Heart right ventricle (tissue), 16 donors: ENCODE measurements around the gene MAF. TPM values are rescaled to one million over a fixed set of nuclear protein-coding genes. Genes with fewer than 3 reads are reported as not detected.

Experiments
- ATAC-seq, 8 donors: fragments of 200-7000 bp; cut with Tn5 transposase; one replicate each; pipeline ENCODE4 v1.9.1; 2020; ENCODE audit warnings: mild to moderate bottlenecking in 8 of 8, moderate library complexity in 8 of 8, moderate number of reproducible peaks in 1 of 8
- DNase-seq, 2 donors: peaks; one replicate each; pipeline ENCODE4 v3.0.0-alpha.2; 2020
- H3K27ac ChIP-seq, 10 donors: fragments of 200-600 bp; sonication (generic) in 2 of 10; one replicate each; pipeline versions ENCODE4 v1.5.0 to v1.8.0; 2020 to 2022; ENCODE audit warnings: mild to moderate bottlenecking in 3 of 10
- H3K27me3 ChIP-seq, 7 donors: fragments of 200-600 bp; one replicate each; pipeline ENCODE4 v1.8.0; 2021 to 2022; ENCODE audit warnings: mild to moderate bottlenecking in 2 of 7
- H3K36me3 ChIP-seq, 9 donors: fragments of 200-600 bp; sonication (generic) in 1 of 9; one replicate each; pipeline versions ENCODE4 v1.5.0 to v1.8.0; 2020 to 2022; ENCODE audit warnings: mild to moderate bottlenecking in 2 of 9
- H3K4me1 ChIP-seq, 9 donors: fragments of 200-600 bp; sonication (generic) in 1 of 9; one replicate each; pipeline versions ENCODE4 v1.5.0 to v1.8.0; 2020 to 2022; ENCODE audit warnings: mild to moderate bottlenecking in 4 of 9
- H3K4me3 ChIP-seq, 10 donors: fragments of 200-600 bp; sonication (generic) in 2 of 10; one replicate each; pipeline versions ENCODE4 v1.5.0 to v1.8.0; 2020 to 2022; ENCODE audit warnings: mild to moderate bottlenecking in 7 of 10, moderate library complexity in 2 of 10
- H3K9me3 ChIP-seq, 11 donors: fragments of 200-600 bp in 10 of 11; sonication (generic) in 2 of 11; one replicate each; pipeline versions ENCODE4 v1.5.0 to v1.8.0; 2013 to 2022; ENCODE audit warnings: mild to moderate bottlenecking in 2 of 11, control low read depth in 1 of 11, moderate library complexity in 1 of 11
- WGBS, 2 donors: extraction: QIAGEN DNeasy Blood & Tissue Kit; methylation state at CpG; one replicate each; pipeline ENCODE4 v1.1.7; 2013; ENCODE audit warnings: inconsistent platforms in 1 of 2; 5-methylcytosine and 5-hydroxymethylcytosine counted together
- intact Hi-C, 10 donors: fragments of 100-400 bp; cut with DNase I; formaldehyde crosslinking; loops; one replicate each; pipeline versions ENCODE4 v1.11.1 to v1.14.2; 2022
- polyA plus RNA-seq, 2 donors: library from polyadenylated mRNA; stranded (reverse); fragments of 200-250 nt; gene quantifications; one replicate each; pipeline ENCODE4 v1.2.3, GENCODE V29; 2013
- total RNA-seq, 10 donors: library from RNA; stranded (reverse); fragmentation: NEBNext Ultra II Directional in 3 of 10; extraction: Animal tissue kit (Norgen Biotek cat#: 25700) in 3 of 10; gene quantifications; one replicate each; pipeline versions ENCODE4 v1.2.1 to v1.2.4, GENCODE V29; 2021 to 2023
- TF ChIP-seq, protein P1 (sequence below), 9 donors: fragments of 200-600 bp; sonication (generic) in 2 of 9; IDR thresholded peaks; one replicate each; pipeline versions ENCODE4 v1.5.0 to v1.8.0; 2021 to 2022; ENCODE audit warnings: antibody characterized with exemption in 9 of 9, mild to moderate bottlenecking in 5 of 9, moderate library complexity in 1 of 9
- donor health status: Arrhythmogenic right ventricular cardiomyopathy.
- donor health status: ischemic (EF 13 %, LVEDD 7.1; RV severe dilation, severe dysfunction).
- donor health status: healthy with polysubstance abuse.
- donor health status: DM: no; HTN: yes; CAD: no.
- donor health status: DM: no; HTN: no; CAD: no.
- donor health status: ischemic (EF 25% LVEDD 6.9; RV normal size, moderate dysfunction).
- donor health status: ischemic (EF 25% LVEDD 5.7; RV mildly dilated, moderate dysfunction).
- donor health status: healthy.
- donor health status: DM: yes; HTN: yes; CAD: no.
- donor health status: Ischemic cardiomyopathy.
- donor health status: ischemic (EF 35%, LVEDD 5.7; RV mildly dilated, moderate dysfunction).
- donor health status: nonischemic (EF 11% LVEDD 7.7; RV severe dilation, severe dysfunction).
- donor health status: DM: yes; HTN: yes; CAD: no.
- donor health status: PGD.
- donor health status: ischemic (EF 29% LVEDD 5.4; RV normal size, mild dysfunction).
- donor health status: nonischemic (EF 23%, LVEDD 6.1; RV moderate dilation, normal function).

MAF gene
- total and polyA plus RNA-seq, 12 donors = 2.8 to 40.3 (median 7.7) TPM

DNA sequence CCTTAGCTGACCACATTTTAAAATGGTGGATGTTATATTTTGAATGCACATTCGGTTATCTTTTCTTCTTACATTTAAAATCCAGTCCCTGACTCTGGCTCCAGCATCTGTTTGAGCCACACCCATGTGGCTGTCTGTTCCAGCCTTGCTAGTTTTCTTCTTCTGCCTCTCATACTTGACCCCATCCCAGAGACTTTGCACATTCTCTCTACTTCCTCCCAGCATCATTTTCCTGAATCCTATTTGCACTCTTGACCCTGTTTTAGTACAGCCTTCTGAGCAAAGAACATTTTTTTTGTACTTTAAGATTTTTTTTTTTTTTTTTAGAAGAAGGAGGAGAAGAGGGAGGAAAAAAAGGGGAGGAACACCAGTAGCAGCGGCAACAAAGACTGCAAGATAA is 23.3 kb upstream of the MAF start:
- TF ChIP-seq, protein P1, sequence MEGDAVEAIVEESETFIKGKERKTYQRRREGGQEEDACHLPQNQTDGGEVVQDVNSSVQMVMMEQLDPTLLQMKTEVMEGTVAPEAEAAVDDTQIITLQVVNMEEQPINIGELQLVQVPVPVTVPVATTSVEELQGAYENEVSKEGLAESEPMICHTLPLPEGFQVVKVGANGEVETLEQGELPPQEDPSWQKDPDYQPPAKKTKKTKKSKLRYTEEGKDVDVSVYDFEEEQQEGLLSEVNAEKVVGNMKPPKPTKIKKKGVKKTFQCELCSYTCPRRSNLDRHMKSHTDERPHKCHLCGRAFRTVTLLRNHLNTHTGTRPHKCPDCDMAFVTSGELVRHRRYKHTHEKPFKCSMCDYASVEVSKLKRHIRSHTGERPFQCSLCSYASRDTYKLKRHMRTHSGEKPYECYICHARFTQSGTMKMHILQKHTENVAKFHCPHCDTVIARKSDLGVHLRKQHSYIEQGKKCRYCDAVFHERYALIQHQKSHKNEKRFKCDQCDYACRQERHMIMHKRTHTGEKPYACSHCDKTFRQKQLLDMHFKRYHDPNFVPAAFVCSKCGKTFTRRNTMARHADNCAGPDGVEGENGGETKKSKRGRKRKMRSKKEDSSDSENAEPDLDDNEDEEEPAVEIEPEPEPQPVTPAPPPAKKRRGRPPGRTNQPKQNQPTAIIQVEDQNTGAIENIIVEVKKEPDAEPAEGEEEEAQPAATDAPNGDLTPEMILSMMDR (IDR thresholded peaks at IDR 0.05) = no peak
- 73% methylated on average over 2 of the region's 2 CpGs for whole genome bisulfite sequencing, 2 donors
- Histone ChIP-seq H3K27ac (no peak overlapping the region), H3K4me1 (no peaks in the 10 kb centered on the region), H3K4me3 (no peak overlapping the region), H3K36me3 (no peaks in the 10 kb centered on the region), H3K27me3 (peaks cover 0 to 23% (median 10%) of the 10 kb centered on the region in 7 donors), H3K9me3 (no peaks in the 10 kb centered on the region)
- DNase-seq (no peak), ATAC-seq (peak in 1 of 8 donors; percentile 27)
- intact Hi-C loops = no loop called here

DNA sequence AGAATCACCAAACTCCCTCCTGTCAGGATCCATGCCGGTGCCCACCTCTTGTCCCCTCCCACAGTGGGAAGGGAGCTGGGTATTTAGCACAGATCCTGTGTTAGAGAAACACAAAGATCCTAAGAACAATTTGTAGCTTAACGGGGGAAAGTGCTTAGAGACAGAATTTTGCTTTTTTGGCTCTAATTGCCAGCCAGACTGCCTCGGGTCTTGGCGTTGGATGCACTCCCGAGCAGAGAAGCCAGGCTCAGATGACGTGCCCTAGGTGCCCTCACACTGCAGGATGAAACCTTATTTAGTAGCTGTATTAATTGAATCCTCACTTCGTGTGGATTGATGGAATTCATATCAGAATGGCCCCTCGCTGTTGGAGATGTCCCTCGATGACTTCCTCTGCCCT is 22.5 kb upstream of the MAF start:
- H3K4me3 ChIP-seq = no peak overlapping the region
- WGBS, 2 donors = 83 to 84% methylated on average over 9 of the region's 9 CpGs
- no peaks in the 10 kb centered on the region for H3K36me3 ChIP-seq
- H3K27me3 ChIP-seq = peaks cover 0 to 23% (median 10%) of the 10 kb centered on the region in 7 donors
- no peaks in the 10 kb centered on the region for H3K9me3 ChIP-seq
- no peaks in the 10 kb centered on the region for H3K4me1 ChIP-seq
- TF ChIP-seq, protein P1 (IDR thresholded peaks at IDR 0.05) = no peak
- no peak overlapping the region for H3K27ac ChIP-seq
- intact Hi-C loops = no loop called here
- ATAC-seq (no peak), DNase-seq (no peak)

DNA sequence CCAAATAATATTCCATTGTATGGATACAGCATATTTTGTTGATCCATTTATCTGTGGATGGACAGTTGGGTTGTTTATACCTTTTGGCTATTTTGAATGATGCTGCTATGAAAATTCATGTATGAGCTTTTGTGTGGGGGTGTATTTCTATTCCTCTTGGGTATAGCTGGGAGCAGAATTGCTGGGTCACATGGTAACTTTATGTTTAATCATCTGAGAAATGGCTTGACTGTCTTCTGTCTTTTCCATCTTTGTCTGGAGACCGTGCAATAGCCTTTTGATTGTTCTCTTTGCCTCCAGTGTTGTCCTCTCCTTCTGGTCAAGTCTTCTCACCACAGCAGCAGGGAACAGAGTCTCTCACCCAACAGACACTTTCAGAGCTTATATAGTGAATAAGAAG is 20.5 kb upstream of the MAF start:
- DNase-seq = no peak
- intact Hi-C loops = no loop called here
- no peak for ATAC-seq
- Histone ChIP-seq H3K27me3 (peaks cover 0 to 17% (median 7%) of the 10 kb centered on the region in 7 donors), H3K36me3 (no peaks in the 10 kb centered on the region), H3K9me3 (no peaks in the 10 kb centered on the region), H3K4me3 (no peak overlapping the region), H3K27ac (no peak overlapping the region), H3K4me1 (no peaks in the 10 kb centered on the region)
- TF ChIP-seq, protein P1 (IDR thresholded peaks at IDR 0.05) = no peak
- WGBS, 2 donors = 81 to 88% methylated on average over 1 of the region's 1 CpG

DNA sequence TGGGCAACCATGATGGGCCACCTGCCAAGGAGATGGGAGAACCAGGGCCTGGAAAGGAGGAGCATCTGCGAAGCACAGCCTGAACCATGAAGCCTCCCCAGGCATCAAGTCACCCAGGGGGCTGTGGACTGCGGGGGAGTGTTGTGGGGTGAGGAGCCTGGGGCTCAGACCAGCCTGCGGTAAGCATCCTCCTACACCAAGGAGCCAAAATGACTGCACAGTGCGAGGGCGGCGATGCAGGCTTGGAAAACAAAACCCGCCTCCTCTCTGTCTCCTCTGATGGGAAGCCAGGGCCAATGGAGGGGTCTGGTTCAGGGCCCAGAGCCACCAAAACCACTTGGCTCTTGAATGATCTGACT is 18.1 kb upstream of the MAF start:
- no peak for DNase-seq
- intact Hi-C loops = no loop called here

More for the DNA sequence above, 18.1 kb upstream of the MAF start:
- 82 to 90% methylated on average over 7 of the region's 7 CpGs for WGBS, 2 donors
- H3K4me3 ChIP-seq = no peak overlapping the region
- peaks cover 0 to 11% (median 0%) of the 10 kb centered on the region in 7 donors for H3K27me3 ChIP-seq
- no peaks in the 10 kb centered on the region for H3K36me3 ChIP-seq
- H3K27ac ChIP-seq = peak overlapping the region in 1 of 10 donors; percentile 24
- ATAC-seq = no peak
- H3K4me1 ChIP-seq = no peaks in the 10 kb centered on the region
- H3K9me3 ChIP-seq = no peaks in the 10 kb centered on the region
- TF ChIP-seq, protein P1 (IDR thresholded peaks at IDR 0.05) = no peak
